Measurements from ENCODE around the gene SPOCK1.
A peak's percentile ranks its signal among the peaks of the same experiment; 100 is the strongest.
"Not testable (repeated sequence)": the region's sequence is repeated elsewhere in the genome, so short reads cannot be mapped to it uniquely, and the experiment has no call there.

Gene SPOCK1

GRCh38 chr5:136984772-136985446, 514.2 kb downstream of the SPOCK1 start:
- peak in 5 of 56 donors; percentile 2 to 10 (median 3) for DNase-seq

- DNase-seq: no peak
Observed at GRCh38 chr5:136981936-136982335, 517.2 kb downstream of the SPOCK1 start.

- no peak for DNase-seq
Observed at GRCh38 chr5:136979131-136979530, 520.0 kb downstream of the SPOCK1 start.

GRCh38 chr5:136963504-136963903, 535.6 kb downstream of the SPOCK1 start:
- no peak for DNase-seq

GRCh38 chr5:136957428-136957827, 541.7 kb downstream of the SPOCK1 start:
- DNase-seq: no peak

- not testable (repeated sequence) for DNase-seq
Observed at GRCh38 chr5:136954142-136954541, 545.0 kb downstream of the SPOCK1 start.

GRCh38 chr5:136953346-136954069, 545.6 kb downstream of the SPOCK1 start:
- not testable (repeated sequence) for DNase-seq

GRCh38 chr5:136927571-136927970, 571.6 kb downstream of the SPOCK1 start:
- no peak for DNase-seq

- DNase-seq: no peak
Observed at GRCh38 chr5:136926073-136926472, 573.1 kb downstream of the SPOCK1 start.

Data from nucleus accumbens (tissue), 56 donors.